ENCODE data around the gene COL23A1. TPM values are rescaled to one million over a fixed set of nuclear protein-coding genes. Genes with fewer than 3 reads are reported as not detected.

The COL23A1 gene
- total and polyA plus RNA-seq, 2 donors (not counting 1 experiment from before 2014, with no cell fraction given), result not detected

DNA sequence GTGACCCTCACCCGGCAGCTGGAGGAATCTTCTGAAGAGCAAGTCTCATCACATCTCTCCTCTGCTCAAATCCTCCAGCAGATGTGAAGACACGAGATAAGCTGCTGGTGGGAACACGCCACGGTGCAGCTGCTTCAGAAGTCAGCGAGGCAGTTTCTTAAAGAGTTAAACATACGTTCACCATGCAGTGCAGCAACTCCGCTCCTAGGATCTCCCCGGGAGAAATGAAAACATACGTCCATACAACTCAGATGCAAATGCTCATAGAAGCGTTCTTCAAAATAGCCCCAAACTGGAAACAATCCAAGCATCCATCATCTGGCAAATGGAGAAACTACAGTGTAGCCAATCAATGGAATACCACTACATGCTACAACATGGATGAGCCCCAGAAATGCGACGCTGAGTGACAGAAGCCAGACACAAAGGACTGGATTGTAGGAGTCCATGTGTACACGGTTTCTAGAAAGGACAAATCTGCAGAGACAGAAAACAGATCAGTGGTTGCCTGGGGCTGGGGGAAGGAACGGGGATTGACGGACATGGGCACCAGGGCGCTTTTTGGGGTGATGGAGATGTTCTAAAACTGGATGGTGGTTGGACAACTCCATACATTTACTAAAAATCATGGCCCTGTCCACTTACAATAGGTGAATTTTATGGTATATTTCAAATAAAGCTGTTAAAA is 150.6 kb downstream of the COL23A1 start:
- no peak for DNase-seq (ENCODE audit: low read depth in 2 of 2)
- Histone ChIP-seq H2AFZ (ENCODE audit: low read length) (no peak overlapping the region), H3K4me1 (ENCODE audit: control insufficient read depth, extremely low read depth, insufficient read depth, low read length) (no peaks in the 10 kb centered on the region)

DNA sequence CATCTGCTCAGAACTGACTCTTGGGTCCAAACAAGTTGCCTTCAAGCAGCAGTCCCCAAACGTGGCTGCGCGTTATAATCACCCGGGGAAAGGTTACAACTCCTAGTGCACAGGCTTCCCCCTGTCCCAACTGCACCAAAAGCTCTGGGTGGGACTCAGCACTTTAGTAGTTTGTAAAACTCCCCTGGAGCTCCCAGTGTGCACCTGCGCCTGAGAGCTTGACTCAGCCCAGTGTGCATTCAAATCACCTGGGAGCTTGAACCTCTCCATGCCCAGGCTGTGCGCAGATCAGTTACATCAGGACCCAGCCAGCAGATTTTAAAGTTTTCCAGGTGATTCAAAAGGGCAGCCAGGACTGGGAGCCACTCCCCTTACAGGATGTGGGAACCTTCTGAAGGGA is 151.4 kb downstream of the COL23A1 start:
- no peaks in the 10 kb centered on the region for H3K4me1 ChIP-seq (ENCODE audit: control insufficient read depth, extremely low read depth, insufficient read depth, low read length)
- no peak for DNase-seq (ENCODE audit: low read depth in 2 of 2)
- H3K4me3 ChIP-seq (replicated peaks in 1 of 4; ENCODE audit: control extremely low read depth in 1 of 4, insufficient read depth in 1 of 4, low read depth in 3 of 4, low read length in 4 of 4), result no peak overlapping the region
- H3K36me3 ChIP-seq (ENCODE audit: control insufficient read depth, insufficient read depth, low read length), result no peaks in the 10 kb centered on the region
- TF ChIP-seq, protein P1, sequence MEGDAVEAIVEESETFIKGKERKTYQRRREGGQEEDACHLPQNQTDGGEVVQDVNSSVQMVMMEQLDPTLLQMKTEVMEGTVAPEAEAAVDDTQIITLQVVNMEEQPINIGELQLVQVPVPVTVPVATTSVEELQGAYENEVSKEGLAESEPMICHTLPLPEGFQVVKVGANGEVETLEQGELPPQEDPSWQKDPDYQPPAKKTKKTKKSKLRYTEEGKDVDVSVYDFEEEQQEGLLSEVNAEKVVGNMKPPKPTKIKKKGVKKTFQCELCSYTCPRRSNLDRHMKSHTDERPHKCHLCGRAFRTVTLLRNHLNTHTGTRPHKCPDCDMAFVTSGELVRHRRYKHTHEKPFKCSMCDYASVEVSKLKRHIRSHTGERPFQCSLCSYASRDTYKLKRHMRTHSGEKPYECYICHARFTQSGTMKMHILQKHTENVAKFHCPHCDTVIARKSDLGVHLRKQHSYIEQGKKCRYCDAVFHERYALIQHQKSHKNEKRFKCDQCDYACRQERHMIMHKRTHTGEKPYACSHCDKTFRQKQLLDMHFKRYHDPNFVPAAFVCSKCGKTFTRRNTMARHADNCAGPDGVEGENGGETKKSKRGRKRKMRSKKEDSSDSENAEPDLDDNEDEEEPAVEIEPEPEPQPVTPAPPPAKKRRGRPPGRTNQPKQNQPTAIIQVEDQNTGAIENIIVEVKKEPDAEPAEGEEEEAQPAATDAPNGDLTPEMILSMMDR (conservative IDR thresholded peaks at IDR 0.05 in 1 of 2, IDR thresholded peaks at IDR 0.05 in 1 of 2; ENCODE audit: low read depth in 1 of 2, low read length in 2 of 2), result no peak
- H2AFZ ChIP-seq (ENCODE audit: low read length), result no peak overlapping the region
- H3K79me2 ChIP-seq (ENCODE audit: control insufficient read depth, insufficient read depth, low read length), result no peaks in the 10 kb centered on the region
- H3K27me3 ChIP-seq (ENCODE audit: control insufficient read depth, insufficient read depth, low read length), result no peaks in the 10 kb centered on the region
- H3K4me2 ChIP-seq (ENCODE audit: extremely low read depth, insufficient read depth, low read length), result no peak overlapping the region
- H4K20me1 ChIP-seq (ENCODE audit: control insufficient read depth, extremely low read depth, insufficient read depth, low read length), result no peaks in the 10 kb centered on the region
- no peaks in the 10 kb centered on the region for H3K9me3 ChIP-seq (ENCODE audit: control insufficient read depth, insufficient read depth, low read depth, low read length)
- no peak overlapping the region for H3K27ac ChIP-seq (ENCODE audit: insufficient read depth, low read length)
- H3K9ac ChIP-seq (ENCODE audit: insufficient read depth, low read length), result no peak overlapping the region

More for the DNA sequence above, 150.6 kb downstream of the COL23A1 start:
- no peaks in the 10 kb centered on the region for H3K9me3 ChIP-seq (ENCODE audit: control insufficient read depth, insufficient read depth, low read depth, low read length)
- H3K27me3 ChIP-seq (ENCODE audit: control insufficient read depth, insufficient read depth, low read length), result no peaks in the 10 kb centered on the region
- no peak overlapping the region for H3K4me2 ChIP-seq (ENCODE audit: extremely low read depth, insufficient read depth, low read length)
- no peaks in the 10 kb centered on the region for H4K20me1 ChIP-seq (ENCODE audit: control insufficient read depth, extremely low read depth, insufficient read depth, low read length)
- H3K9ac ChIP-seq (ENCODE audit: insufficient read depth, low read length), result no peak overlapping the region
- no peak overlapping the region for H3K4me3 ChIP-seq (replicated peaks in 1 of 4; ENCODE audit: control extremely low read depth in 1 of 4, insufficient read depth in 1 of 4, low read depth in 3 of 4, low read length in 4 of 4)
- no peaks in the 10 kb centered on the region for H3K79me2 ChIP-seq (ENCODE audit: control insufficient read depth, insufficient read depth, low read length)
- no peaks in the 10 kb centered on the region for H3K36me3 ChIP-seq (ENCODE audit: control insufficient read depth, insufficient read depth, low read length)
- H3K27ac ChIP-seq (ENCODE audit: insufficient read depth, low read length), result no peak overlapping the region
- no peak for TF ChIP-seq EZH2 (IDR thresholded peaks at IDR 0.05; ENCODE audit: low read length, missing control alignments)
- TF ChIP-seq, protein P1 (conservative IDR thresholded peaks at IDR 0.05 in 1 of 2, IDR thresholded peaks at IDR 0.05 in 1 of 2; ENCODE audit: low read depth in 1 of 2, low read length in 2 of 2), result no peak

DNA sequence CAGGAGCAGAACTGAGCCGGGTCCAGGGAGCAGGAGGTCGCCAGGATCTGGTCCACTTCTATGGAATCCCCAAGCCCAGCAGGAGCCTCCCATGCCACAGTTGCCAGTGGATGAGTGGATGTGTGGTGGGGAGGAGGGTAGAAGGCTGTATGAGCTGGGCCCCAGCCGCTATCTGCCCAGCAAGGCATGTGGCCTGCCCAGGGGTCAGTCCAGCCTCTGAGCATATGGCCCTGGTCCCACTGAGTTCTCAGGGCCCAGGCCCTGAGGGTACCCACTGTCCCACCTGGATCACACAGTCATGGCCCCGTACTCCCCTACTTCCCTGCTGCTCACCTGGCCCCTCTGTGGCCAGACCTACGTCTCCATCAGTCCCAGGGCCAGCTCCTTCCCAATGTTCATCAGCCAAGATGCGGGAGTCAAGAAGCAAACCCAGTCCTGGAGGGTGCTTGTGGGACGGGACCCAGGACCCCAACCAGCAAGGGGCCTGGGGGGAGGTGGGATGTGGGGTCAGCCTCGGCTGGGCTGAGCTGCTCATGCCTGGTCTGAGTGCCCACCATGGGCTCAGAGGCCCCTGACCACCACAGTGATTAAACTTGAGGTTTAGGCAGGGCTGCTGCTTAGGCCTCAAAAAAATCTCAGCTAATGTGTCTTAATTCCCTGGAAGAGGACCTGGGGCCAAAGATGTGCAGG is 152.7 kb downstream of the COL23A1 start:
- Histone ChIP-seq H4K20me1 (ENCODE audit: control insufficient read depth, extremely low read depth, insufficient read depth, low read length) (no peaks in the 10 kb centered on the region), H3K27me3 (ENCODE audit: control insufficient read depth, insufficient read depth, low read length) (no peaks in the 10 kb centered on the region), H3K79me2 (ENCODE audit: control insufficient read depth, insufficient read depth, low read length) (no peaks in the 10 kb centered on the region), H3K9ac (ENCODE audit: insufficient read depth, low read length) (no peak overlapping the region), H3K4me1 (ENCODE audit: control insufficient read depth, extremely low read depth, insufficient read depth, low read length) (no peaks in the 10 kb centered on the region), H3K36me3 (ENCODE audit: control insufficient read depth, insufficient read depth, low read length) (no peaks in the 10 kb centered on the region), H3K4me2 (ENCODE audit: extremely low read depth, insufficient read depth, low read length) (no peak overlapping the region), H3K9me3 (ENCODE audit: control insufficient read depth, insufficient read depth, low read depth, low read length) (no peaks in the 10 kb centered on the region), H3K4me3 (replicated peaks in 1 of 4; ENCODE audit: control extremely low read depth in 1 of 4, insufficient read depth in 1 of 4, low read depth in 3 of 4, low read length in 4 of 4) (no peak overlapping the region), H3K27ac (ENCODE audit: insufficient read depth, low read length) (no peak overlapping the region), H2AFZ (ENCODE audit: low read length) (no peak overlapping the region)
- no peak for DNase-seq (ENCODE audit: low read depth in 2 of 2)
- TF ChIP-seq, protein P1 (conservative IDR thresholded peaks at IDR 0.05 in 1 of 2, IDR thresholded peaks at IDR 0.05 in 1 of 2; ENCODE audit: low read depth in 1 of 2, low read length in 2 of 2), result no peak
- TF ChIP-seq EZH2 (IDR thresholded peaks at IDR 0.05; ENCODE audit: low read length, missing control alignments), result no peak

All from fibroblast of lung (primary cell).